ENCODE measurements around the gene CANX.

DNA sequence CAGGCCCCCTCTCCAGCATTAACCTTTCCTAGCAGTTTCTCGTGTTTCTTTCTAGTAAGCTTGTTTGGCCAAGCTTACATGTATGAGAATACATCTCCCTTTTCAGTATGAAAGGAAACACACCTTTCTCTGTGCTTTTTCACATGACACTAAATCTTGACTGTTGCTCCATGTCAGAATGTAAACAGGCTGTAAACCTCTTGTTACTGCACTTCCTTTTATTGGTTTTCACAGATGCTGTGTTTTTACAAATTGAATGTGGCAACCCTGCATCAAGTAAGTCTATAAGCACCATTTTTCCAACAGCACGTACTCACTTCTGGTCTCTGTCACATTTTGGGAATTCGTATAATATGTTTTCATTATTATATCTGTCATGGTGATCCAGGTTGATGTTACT, 2.2 kb upstream of the CANX start:
- TF ChIP-seq, protein P1, sequence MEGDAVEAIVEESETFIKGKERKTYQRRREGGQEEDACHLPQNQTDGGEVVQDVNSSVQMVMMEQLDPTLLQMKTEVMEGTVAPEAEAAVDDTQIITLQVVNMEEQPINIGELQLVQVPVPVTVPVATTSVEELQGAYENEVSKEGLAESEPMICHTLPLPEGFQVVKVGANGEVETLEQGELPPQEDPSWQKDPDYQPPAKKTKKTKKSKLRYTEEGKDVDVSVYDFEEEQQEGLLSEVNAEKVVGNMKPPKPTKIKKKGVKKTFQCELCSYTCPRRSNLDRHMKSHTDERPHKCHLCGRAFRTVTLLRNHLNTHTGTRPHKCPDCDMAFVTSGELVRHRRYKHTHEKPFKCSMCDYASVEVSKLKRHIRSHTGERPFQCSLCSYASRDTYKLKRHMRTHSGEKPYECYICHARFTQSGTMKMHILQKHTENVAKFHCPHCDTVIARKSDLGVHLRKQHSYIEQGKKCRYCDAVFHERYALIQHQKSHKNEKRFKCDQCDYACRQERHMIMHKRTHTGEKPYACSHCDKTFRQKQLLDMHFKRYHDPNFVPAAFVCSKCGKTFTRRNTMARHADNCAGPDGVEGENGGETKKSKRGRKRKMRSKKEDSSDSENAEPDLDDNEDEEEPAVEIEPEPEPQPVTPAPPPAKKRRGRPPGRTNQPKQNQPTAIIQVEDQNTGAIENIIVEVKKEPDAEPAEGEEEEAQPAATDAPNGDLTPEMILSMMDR (IDR thresholded peaks at IDR 0.05; ENCODE audit: low read depth, low read length, poor library complexity, severe bottlenecking): no peak
- TF ChIP-seq EZH2phosphoT487 (IDR thresholded peaks at IDR 0.05; ENCODE audit: borderline replicate concordance, low read length): no peak
